HepG2 (cell line): ENCODE results near the gene PLEKHG2. TPM values are rescaled to one million over a fixed set of nuclear protein-coding genes. Genes with fewer than 3 reads are reported as not detected.

ENCODE experiments used
- CENPX ChIP-seq: sonication (generic); formaldehyde crosslinking; IDR thresholded peaks from 2 replicates; pipeline ENCODE4 v1.9.0; 2021; ENCODE audit warnings: mild to moderate bottlenecking, missing genetic modification reagents, moderate library complexity
- THYN1 ChIP-seq: sonication (generic); formaldehyde crosslinking; IDR thresholded peaks from 2 replicates; pipeline ENCODE4 v1.8.1; 2023; ENCODE audit warnings: low read depth, mild to moderate bottlenecking, moderate library complexity, missing genetic modification reagents, borderline replicate concordance
- ZBTB40 ChIP-seq, 2 experiments: fragments of 450-650 bp in 1 of 2; sonication (generic) in 1 of 2; formaldehyde crosslinking in 1 of 2; IDR thresholded peaks; 2 replicates each; pipeline versions ENCODE4 v1.6.1 to v1.8.0; 2016 to 2022; ENCODE audit warnings: antibody characterized with exemption in 1 of 2, mild to moderate bottlenecking in 1 of 2, missing genetic modification reagents in 1 of 2
- ZFP36L1 ChIP-seq: sonication (generic); formaldehyde crosslinking; IDR thresholded peaks from 2 replicates; pipeline ENCODE4 v1.8.0; 2022; ENCODE audit warnings: mild to moderate bottlenecking, missing genetic modification reagents, moderate library complexity
- polyA plus RNA-seq, 8 experiments: library from polyadenylated mRNA; depleted of rRNA in 3 of 8; stranded (reverse) in 7 of 8; unstranded in 1 of 8; fragments of >200 nt; fragmentation: Illumina TruSeq in 4 of 8; extraction: Trizol in 4 of 8; gene quantifications; 2 replicates each; pipeline versions ENCODE4 v1.2.1 to v1.2.3, GENCODE V29; 2011 to 2016; ENCODE audit warnings: low read depth in 4 of 8, missing spikeins in 1 of 8, mixed read lengths in 1 of 8; ENCODE audit not compliant: insufficient read depth in 1 of 8
- total RNA-seq, 5 experiments: library from RNA; depleted of rRNA; stranded (reverse); fragments of >200 nt; fragmentation: Illumina TruSeq; extraction: Trizol; gene quantifications; 2 replicates each; pipeline ENCODE4 v1.2.3, GENCODE V29; 2016; ENCODE audit warnings: low read depth in 1 of 5

Gene PLEKHG2
- total and polyA plus RNA-seq, 2 of the 13 experiments (the other 11 are each of a cell fraction or from before 2014, with no cell fraction given), result 3.6 to 6.8 TPM

- TF ChIP-seq ZBTB40 (IDR thresholded peaks at IDR 0.05) (no peak), ZBTB40 (CRISPR knock-in tag; IDR thresholded peaks at IDR 0.05) (no peak), CENPX (no peak), ZFP36L1 (no peak), THYN1 (no peak)
Measured at GRCh38 chr19:39446365-39447084, 34.1 kb downstream of the PLEKHG2 start (continued).
